CD4-positive, alpha-beta T cell treated with Interleukin-12 subunit alpha and Interleukin-12 subunit beta, for 1 hour (primary cell): ENCODE measurements around the gene UQCC2.

ENCODE experiments used
- DNase-seq: peaks from one replicate; pipeline ENCODE4 v3.0.0-alpha.2; 2020

The UQCC2 gene

GRCh38 chr6:33670971-33671743 is 40.3 kb downstream of the UQCC2 start:
- no peak for DNase-seq

GRCh38 chr6:33670086-33670660 is 41.3 kb downstream of the UQCC2 start:
- no peak for DNase-seq

DNA sequence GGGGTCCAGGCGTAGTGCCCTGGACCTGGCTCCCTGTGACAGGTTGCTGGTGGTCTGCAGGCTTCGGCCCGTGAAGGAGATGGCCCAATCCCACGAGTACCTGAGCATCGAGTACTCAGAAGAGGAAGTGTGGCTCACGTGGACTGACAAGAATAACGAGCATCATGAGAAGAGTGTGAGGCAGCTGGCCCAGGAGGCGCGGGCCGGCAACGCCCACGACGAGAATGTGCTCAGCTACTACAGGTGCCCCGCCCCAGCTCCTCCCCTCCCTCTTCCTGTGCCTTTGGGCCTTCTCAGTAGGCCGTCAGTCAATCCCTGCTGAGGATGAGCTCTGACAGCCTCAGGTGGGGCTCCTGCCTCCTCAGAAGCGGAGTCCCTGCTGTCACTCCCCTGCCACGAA is 42.6 kb downstream of the UQCC2 start:
- DNase-seq = peak; percentile 73

- no peak for DNase-seq
These were observed 43.2 kb downstream of the UQCC2 start for GRCh38 chr6:33668328-33668727.

DNA sequence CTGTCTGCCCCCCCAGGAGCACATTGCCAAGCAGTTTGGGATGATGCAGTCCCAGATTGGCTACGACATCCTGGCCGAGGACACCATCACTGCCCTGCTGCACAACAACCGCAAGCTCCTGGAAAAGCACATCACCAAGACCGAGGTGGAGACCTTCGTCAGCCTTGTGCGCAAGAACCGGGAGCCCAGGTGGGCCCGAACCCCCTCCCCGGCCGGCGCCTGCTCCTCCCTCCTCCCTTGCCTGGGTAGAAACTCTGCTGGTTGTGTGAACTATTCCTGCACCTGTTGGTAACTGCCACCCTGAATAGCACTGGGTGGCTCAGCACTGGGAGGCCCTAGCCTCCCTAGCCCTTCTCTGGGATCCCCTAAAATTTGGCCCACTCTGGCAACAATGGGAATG is 43.7 kb downstream of the UQCC2 start:
- no peak for DNase-seq

DNA sequence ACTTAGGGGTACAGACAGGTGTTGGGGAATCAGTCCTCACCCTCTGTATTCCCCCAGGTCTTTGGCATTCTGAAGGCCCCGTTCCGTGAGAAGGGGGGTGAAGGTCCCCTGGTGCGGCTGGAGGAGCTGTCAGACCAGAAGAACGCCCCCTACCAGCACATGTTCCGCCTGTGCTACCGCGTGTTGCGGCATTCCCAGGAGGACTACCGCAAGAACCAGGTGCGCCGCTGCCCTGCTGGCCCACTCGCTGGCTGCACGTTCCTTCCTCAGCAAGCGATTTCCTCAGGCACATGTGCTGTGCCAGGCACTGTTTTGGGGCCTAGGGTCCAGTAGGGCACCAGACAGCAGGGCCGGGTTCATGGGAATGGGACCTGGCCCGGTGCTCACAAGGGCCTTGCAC is 44.4 kb downstream of the UQCC2 start:
- no peak for DNase-seq

GRCh38 chr6:33665957-33666356 is 45.5 kb downstream of the UQCC2 start:
- DNase-seq = no peak

DNA sequence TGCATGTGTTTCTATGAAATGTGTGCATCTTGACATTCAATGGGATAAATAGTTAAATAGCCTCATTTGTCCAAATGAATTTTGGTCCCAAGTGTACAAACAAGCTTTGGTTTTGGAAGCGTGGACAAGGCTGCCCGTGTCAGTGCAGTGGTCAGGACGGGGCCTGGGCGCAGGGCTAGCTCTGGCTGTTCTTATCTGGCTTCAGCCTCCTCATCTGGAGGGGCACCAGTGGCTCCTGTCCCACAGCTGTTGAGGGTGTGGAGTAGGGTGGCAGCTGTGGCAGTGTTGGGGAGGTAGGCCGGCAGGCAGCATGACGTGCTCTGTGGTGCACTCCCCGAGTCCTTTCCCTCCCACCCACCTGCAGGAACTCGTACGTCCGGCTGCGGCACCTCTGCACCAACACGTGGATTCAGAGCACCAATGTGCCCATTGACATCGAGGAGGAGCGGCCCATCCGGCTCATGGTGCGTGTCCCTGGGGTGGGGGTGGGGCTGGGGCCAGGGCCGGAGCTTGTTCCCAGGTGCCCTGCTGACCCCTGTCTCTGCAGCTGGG is 46.9 kb downstream of the UQCC2 start:
- DNase-seq = no peak

- no peak for DNase-seq
These were observed 47.6 kb downstream of the UQCC2 start for GRCh38 chr6:33663727-33664449.

GRCh38 chr6:33663028-33663427 is 48.5 kb downstream of the UQCC2 start:
- DNase-seq = no peak

GRCh38 chr6:33662318-33662717 is 49.2 kb downstream of the UQCC2 start:
- no peak for DNase-seq

- no peak for DNase-seq
These were observed 50.2 kb downstream of the UQCC2 start for GRCh38 chr6:33661106-33661838.

DNA sequence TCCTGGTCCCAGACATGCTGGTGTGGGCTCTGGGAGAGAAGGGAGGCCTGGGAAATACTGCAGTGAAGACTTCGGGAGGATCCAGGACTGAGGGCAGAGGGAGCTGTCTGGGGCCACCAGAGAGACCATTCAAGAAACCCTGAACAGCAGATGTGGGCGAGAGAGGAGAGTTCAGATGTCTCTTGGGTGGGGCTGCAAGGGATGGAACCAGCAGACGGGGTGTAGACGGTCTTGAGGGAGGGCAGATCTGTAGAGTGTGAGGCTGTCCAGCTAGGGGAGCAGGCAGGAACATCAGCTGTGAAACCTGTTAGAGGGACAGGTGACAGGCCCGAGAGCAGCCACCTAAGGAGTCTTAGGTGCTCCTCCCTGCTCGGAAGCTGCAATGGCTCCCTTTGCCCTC is 51.5 kb downstream of the UQCC2 start:
- no peak for DNase-seq

DNA sequence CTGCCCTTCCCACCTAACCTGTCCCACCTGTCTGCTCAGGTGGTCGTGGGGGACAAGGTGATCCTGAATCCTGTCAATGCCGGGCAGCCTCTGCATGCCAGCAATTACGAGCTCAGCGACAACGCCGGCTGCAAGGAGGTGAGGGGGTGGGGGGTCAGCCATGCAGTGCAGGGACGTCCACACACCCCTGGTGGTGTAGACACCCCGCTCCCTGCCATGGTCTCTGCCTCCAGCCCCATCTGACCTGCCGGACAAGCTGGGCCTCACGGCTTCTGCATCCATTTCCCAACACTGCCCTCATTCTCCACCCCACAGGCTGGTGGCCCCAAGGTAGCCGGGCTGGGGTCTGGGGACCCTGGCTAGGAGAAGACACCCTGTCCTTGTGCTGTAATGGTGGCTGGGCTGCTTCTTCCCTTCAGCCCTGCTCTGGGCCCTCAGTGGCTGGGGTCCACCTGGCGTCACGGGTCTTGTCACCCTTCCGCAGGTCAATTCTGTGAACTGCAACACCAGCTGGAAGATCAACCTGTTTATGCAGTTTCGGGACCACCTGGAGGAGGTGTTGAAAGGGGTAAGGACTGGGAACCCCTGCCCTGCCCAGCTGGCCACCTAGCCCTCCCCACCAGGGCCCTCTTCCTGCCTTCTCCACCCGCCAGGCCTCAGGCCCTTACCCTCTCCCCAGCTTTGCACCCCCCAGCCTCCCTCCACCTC is 52.4 kb downstream of the UQCC2 start:
- no peak for DNase-seq

DNA sequence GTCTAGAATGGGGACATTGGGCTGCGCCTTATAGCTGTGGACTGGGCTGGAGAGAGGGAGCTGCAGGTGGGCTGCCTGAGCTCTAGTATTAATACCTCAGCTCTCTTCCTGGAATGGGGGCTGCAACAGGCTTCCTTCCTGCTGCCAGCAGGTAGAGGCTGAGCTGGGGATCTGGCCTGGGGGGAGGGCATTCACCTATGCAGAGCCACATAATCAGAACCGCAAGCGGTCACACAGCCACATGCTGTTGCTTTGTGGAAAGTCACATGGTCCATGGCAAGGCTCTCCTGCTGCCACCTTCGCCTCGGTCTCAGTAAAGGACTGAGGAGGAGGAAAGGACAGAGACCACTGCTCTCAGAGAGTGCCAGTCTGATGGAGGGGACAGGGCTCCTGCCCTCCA is 54.7 kb downstream of the UQCC2 start:
- no peak for DNase-seq

DNA sequence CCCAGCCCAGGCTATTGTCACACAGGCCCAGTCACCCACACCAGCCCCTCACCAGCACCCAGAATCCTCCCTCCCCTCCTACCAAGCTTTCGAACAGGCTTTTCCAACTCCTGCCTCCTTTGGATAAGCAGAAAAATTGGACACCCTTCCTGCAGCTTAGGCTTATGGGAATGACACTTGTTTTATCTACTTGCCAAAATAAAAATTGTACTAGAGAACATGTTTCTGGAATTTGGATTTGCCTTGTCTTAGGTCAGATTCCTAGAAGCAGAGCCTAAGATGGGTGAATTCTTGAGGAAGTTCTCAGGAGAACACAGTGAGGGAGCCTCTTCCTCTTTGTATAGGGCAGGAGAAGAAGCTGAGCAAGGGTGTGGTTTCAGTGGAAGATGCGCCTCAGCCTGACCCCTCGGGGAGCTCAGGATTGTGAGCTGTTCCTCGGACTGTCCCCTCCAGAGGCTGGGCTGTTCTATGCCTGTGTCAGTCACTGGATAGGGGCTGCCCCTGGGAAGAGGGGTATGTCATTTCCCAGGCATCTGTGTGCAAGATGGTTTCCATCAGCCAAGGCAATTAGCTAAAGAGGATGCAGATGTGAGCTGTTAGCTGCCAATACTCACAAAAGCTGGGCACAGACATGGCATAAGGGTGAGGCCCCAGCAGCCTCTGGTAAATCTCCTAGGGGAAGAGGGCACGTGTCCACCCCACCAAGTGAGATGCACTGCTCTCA is 56.5 kb downstream of the UQCC2 start:
- no peak for DNase-seq

- DNase-seq = no peak
These were observed 59.5 kb downstream of the UQCC2 start for GRCh38 chr6:33652002-33652401.

DNA sequence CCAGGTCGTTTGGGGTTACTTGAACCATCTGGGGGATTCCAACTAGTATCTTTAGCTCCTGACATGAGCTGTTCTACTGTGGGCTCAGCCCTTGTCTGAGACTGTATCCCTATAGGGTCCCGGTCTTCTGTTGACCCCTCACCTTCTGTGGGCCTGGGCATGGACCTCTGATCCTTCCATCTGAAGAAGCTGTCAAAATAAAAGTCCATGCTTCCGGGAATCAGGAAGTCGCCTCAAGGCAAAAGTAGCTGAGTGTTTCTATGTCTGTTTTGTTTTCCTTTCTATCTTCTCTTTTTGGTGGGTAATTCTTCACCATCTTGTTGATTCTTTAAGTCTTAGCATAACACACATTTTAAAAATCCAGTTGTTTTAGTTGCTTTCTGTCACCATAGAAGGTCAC is 60.1 kb downstream of the UQCC2 start:
- no peak for DNase-seq
